T-helper 22 cell (primary cell): ENCODE measurements around the gene MLYCD.

Experiments
- DNase-seq: peaks from one replicate; pipeline ENCODE4 v3.0.0-alpha.2; 2020; ENCODE audit warnings: low read depth

Gene MLYCD

DNA sequence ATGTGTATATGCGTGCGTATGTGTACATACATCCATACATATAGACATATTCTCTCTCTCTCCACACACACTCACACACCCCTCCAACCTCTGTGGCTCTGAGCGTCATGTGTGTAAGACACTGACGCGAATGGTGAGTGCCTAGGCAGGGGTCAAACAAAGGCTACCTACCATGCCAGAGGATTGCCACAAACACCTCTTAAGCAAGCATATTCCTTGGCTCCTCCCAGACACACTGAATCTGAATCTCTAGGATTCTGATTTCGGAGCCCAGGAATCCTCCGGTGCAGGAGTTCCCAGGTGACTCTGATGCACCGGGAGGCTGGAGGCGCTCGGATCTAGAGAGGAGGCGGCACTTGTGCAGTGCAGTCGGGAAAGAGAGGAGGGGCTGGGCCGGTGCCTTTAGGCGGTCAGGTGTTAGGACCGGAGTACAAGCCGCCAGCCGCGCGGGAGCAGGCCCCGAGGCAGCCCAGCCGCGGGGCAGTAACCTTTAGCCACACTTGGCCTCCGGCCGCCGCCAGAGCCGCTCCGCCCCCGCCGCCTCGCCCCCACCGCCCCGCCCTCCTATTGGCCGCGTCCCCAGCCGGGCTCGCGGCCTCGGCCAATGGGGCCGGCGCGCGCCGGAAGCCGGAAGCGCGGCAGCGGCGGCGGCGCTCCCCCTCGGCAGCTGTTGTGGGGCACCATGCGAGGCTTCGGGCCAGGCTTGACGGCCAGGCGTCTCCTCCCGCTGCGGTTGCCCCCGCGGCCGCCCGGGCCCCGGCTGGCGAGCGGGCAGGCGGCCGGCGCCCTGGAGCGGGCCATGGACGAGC, at the start of gene MLYCD:
MLYCD (plus strand) TSS at position 653 of the 809 bp plus-strand sequence; CDS start at position 683, 30 bp downstream.
- peak; percentile 63 for DNase-seq

DNA sequence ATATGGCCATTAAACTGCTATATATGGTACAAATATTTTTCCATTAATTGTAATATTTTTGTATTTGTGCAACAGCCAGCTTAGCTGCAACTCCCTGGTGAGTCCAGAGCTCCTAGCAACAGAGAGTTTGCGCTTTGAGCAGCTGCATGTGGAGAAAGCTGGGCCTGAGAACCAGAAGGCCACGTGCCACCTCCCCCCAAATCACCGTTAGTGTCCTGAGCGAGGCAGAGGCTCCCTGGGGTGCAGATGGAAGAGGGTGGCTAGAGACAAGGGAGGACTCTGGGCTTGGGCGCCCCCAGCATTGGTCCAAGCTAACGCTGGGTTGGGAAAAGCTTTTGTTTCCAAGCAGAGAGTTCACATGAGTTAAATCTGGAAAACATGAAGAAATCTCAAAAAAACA, 49.5 kb upstream of the MLYCD start:
- DNase-seq = no peak

DNA sequence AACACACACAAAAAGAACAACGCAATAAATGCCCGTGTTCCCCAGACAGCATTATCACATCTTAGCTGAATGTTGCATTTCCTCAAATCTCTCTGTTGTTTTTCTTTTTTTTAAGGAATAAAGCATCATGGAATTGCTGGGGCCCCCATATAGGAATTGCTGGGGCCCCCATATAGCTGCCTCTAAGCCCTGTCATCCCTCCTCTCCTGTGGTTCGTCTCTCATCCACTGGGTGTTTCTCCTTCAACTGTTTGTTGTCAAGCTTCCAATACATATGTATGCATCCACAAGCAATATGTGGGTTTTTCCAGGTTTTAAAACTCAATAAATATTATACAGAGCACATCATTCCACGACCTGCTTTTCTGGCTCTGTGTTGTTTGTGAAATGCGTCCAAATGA, 48.0 kb upstream of the MLYCD start:
- DNase-seq = no peak

DNA sequence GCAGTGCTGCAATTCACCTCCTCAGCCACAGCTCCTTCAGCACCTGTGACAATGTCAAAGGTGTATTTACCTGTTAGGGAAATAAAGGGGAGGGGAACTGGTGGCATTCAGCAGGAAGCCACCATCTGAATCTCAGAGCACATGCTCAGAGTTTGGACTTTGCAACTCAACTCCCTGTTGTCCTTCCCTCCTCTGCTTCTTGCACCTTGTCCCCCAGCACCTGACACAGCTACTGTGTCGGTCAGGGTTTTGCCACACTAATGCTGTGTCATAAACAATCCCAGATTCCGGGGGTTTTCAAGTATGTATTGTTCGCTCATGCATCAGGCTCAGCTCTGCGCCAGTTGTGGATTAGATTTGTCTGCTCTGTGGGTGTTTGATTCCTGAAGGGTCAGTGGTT, 47.4 kb upstream of the MLYCD start:
- DNase-seq = no peak

DNA sequence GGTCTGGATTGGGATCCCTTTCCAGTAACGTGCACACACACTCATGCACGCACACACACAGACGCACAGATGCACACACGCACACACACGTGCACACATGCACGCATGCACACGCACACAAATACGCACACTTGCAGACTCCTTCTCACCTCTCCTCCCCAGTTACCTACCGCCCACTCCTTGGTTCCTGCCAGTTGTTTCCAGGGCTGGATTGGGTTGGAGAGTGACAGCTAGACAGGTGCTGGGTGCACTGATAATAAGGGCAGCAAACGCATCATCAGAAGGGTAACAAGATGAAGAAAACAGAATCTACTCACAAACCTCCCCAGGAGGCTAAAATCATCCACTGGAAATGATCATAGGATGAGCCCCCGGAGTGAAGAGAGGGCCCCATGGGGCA, 46.1 kb upstream of the MLYCD start:
- DNase-seq = no peak

DNA sequence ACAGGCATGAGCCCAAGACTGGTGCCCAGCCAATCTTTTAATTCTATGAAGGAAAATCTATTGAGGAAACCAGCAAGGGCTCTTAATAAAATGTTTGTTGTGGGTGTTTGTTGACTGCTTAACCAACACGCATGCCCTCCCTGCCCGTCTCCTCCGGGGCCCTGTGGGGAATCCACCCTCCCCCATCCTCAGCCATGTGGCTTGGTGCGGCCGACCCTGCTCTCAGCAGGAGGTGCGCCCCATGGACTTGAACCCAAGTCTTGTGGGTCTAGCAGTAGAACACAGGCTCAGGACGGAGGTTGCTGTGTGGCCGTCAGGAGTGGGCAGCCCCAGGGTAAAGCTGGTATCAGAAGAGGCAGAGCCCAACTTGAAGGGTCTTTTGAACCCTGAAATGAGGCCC, 45.1 kb upstream of the MLYCD start:
- DNase-seq = no peak

DNA sequence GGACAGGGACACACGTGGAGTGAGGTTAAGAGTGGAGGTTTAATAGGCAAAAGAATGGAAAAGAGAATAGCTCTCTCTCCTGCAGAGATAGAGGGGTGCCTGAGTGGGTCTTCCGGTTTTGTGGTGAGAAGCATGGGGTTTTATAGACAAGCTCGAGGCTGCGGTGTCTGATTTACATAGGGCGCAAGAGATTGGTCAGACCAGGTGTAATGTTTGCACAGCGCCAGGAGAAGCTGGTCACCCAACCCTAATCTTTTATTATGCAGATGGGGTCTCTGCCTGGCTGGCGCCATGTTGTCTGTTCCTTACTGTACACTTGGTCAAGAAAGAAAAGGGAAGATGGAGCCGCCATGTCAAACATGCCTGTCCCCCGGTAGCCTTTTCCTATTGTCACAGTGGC, 44.5 kb upstream of the MLYCD start:
- DNase-seq = no peak

DNA sequence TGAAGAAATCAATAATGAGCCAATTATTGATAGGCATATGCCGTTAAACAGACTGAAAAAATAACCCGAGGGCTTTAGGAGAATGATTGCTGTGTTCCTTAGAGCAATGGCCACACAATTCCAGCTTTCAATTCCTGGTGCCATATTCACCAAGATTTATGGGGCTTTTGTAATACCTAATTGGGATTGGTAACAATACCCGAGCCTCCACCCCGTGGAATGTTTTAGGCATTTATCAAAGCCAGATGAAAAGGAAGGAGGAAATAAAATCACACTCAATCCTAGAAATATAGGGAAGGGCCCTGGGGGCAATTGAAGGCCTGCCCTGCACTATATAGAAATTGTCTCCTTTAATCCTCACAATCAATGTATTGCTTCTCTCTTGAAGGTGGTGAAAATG, 42.1 kb upstream of the MLYCD start:
- no peak for DNase-seq

DNA sequence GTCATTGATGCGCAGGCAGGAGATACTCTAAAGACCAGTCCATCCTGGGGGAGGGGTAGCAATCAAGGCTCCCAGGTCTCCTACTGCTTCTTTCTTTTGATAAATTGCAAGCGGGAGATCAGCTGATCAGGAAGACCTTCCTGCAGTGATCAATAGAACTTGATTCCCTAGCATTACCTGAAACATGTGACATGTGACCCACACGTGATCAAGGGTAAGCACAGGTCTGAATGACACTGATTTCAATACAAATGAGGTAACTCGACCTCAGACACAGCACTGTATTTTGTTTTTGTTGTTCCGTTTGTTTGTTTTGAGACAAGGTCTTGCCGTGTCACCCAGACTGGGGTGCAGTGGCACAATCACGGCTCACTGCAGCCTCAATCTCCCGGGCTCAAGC, 39.6 kb upstream of the MLYCD start:
- DNase-seq = no peak

DNA sequence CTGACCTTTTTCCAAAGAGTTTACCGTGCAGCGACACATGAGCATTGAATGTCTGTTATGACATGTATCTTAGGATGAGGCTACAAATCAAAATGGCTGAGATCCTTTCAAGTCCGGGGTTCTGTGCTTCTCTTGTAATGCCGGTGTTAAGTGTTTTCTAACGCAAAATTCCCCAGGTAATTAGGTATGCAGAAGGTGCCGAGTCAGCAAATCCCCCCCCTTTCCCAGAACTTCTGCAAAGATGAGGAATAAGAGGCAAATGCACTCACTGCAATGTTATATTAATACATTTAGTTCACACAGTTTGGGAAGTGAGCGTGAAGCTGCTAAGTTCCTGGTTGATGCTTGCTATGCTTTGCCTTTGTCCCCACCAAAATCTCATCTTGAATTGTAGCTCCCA, 36.3 kb upstream of the MLYCD start:
- no peak for DNase-seq

DNA sequence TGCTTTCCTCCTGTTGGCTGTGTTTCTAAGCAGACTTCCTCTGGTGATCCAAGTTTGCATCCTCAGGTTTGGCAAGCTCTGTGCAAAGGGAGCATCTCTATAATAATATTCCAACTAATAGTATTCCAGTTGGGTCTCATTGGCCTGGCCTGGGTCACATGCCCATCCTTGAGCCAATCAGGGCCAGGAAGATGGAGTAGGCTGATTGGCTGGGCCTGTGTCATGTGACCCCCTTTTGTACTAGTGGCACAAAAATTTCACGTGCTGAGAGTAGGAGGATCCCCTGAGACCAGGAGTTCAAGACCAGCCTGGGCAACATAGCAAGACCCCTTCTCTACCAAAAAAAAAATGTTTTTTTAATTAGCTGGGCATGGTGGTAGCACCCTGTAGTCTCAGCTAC, 35.2 kb upstream of the MLYCD start:
- DNase-seq = no peak

DNA sequence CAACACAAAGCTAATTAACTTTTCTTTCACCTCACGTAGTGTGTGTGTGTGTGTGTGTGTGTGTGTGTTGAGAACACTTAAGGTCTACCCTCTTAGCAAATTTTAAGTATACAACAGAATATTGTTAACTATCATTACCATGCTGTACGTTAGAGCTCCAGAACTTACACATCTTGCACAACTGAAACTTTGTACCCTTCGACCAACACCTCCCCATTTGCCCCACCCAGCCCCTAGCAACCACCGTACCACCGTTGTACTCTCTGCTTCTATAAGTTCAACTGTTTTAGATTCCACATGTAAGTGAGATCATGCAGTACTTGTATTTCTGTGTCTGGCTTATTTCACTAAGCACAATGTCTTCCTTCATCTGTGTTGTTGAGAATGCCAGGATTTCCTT, 28.1 kb upstream of the MLYCD start:
- no peak for DNase-seq

DNA sequence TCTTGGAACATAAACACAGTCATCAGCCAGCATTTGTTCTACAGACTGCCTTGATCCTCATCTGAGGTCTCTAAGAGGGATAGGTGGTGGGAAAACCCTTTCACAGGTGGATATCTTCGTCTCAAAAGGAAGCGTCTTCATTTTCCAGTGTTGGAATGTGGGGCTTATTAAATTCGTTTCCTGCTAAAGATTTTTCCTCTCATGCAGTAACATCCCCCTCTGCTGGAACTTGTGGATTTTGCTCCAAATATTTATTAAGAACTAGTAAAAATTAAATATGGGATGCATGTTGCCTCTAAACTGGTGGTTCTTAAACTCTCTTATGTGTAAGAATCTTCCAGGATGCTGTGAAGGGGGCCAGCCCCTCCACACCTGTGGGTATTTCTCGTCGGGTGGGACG, 20.1 kb upstream of the MLYCD start:
- no peak for DNase-seq

DNA sequence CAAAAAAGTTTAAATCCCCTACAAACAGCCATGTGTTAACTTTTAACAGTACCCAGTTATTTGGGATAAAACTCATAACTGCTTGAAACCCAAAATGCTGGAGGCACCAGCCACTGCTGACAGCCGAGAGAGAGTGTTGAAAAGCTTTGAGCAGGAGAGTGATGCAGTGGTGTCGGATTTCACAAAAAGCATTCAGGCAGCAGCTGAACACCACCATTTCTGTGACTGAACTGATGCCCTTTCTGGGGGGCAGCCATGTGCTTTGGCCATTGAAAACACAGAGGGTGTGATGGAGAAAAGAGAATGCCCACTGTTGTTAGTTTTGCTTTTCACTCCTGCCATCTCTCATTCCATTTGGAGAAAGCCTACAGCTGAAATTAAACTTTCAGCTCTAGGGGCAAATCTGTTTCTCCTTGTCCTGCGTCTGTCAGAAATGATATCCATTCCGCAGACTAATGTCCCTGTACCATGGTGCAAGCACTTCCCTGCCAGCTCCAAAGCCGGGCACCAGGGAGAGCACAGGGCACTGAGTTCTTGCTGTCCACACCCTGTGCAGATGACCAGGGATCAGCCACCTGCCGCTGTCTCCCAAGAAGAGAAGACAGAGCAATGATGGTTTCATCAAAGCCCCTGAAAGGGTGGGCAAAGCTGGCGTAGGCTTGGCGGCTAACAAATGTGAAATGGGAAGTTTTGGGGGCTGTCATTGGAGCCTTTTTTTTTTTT, 16.6 kb upstream of the MLYCD start:
- no peak for DNase-seq

DNA sequence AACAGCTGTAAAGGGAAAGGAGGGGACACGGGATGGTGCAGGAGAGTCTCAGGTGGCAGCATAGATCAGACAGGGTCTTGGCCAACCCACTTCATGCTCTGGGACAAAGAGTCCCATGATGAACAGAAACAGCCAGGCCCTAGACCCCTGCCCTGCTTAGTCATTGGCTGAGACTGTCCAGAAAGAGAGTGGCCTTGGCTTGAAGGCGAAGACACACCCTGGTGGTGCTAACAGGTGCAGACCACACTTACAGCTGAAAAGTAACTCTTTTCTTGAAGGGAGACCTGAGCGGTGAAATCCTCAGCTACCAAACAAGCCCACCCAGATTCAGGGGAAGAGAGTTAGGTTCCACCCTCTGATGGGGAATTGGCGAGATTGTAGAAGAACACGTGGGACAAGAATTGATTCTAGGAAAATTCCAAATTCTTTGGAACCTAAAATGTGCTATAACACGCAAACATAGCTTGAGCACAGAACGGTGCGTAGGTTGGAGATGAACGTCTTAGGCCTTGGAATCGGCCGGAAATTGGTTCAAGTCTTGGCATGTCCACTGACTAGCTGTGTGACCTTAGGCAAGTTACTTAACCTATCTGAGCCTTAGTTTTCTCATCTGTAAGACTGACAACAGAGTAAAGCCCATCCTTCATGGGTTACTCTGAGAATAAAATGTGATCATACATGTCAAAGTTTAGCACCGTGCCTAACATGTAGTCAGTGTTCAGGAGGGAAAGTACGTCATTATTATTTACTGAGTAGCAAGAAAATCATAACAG, 12.5 kb upstream of the MLYCD start:
- no peak for DNase-seq

DNA sequence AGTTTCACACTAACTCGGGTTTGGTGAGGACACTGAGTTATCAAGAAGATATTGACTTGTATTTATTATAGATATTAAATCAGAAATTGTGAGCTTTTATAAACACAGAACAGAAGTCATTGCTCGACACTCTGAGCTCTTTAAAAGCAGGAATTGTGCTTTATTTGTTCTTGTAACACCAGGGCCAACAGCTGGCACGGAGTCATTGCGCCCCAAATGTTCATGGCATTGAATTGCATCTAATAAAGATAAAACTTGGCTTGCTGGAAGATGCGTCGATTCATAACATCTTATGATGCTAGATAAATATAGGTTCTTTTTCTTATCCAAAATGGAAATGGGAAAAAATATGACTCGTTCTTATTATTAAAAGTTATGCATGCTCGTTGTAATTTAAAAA, 11.8 kb upstream of the MLYCD start:
- DNase-seq = no peak

DNA sequence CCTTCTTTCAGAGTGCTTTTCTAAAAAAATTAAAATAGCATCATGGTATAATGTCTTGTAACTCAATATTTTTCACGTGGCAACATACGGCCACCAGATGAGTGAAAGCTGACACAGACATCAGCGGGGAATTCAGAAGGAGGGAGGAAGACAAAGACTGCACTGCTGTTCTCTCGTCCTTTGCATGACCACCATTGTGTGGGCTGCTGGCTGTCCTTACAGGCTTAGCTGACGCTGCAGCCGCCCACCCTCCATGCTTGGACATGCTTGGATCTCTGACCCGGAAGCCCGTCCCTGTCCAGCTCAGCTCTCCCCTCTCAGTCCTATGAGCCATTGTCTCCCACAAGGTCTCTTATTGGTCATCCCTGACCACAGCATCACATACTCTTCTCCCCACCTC, 11.4 kb upstream of the MLYCD start:
- no peak for DNase-seq

DNA sequence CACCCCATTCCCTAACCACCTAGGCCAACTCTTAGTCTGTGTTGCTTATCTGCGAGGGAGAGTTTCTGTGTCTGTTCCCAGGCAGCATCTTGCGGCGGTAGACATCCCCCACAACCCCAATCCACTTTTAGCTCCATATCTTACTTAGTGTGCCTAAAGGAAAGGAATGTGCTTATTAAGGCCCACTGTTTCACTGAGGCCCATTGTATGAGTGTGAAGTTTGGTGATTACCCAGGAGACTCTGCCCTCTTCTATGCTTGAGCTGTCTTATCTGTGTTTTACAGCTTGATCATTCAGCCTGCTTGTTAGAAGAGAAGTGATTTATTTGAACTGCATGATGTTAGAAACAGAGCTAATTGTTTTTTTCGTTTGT, 10.3 kb upstream of the MLYCD start:
- no peak for DNase-seq

DNA sequence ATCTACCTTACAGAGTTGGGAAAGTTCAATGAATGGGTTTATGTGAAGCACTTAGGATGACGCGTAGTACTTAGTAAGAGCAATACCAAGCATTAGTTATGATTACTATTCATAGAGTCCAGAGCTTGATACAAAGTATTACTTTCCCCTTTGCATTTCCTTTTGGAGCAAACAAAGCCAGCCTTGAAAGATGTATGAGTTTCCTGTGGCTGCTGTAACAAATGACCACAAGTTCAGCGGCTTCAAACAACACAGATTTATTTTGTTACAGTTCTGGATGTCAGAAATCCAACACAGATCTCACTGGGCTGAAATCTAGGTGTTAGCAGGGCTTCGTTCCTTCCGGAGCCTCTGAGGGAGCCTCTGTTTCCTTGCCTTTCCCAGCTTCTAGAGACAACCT, 8.6 kb upstream of the MLYCD start:
- no peak for DNase-seq

DNA sequence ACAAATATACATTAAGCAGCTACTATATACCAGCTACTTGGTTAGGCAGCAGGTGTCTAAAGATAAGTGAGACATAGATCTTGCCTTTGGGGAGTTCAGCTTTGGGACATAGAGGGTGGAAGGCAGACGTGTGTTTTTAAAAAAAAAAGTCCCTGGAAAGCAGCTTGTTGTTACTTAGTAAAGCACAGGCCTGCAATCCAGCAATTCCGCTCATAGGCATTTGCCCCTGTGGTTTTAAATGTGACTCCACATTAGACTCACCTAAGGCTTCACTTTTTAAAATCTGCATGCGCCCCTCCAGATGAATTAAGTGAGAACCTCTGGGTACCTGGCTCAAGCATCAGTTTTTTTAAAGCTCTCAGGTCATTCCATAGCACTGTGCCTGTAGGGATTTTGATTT, 7.2 kb upstream of the MLYCD start:
- no peak for DNase-seq

DNA sequence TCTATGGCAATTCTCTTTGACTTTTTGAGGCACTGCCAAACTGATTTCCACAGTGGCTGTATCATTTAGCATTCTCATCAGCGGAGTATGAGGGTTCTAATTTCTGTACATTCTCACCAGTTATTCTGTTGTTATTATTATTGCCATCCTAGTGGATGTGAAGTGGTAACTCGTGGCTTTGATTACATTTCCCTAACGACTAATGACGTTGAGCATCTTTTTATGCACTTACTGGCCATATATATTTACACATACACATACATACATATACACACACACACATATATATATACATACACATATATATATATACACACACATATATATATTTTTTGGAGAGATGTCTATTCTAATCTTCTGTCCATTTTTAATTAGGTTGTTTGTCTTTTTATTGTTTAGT, 3.7 kb upstream of the MLYCD start:
- no peak for DNase-seq

DNA sequence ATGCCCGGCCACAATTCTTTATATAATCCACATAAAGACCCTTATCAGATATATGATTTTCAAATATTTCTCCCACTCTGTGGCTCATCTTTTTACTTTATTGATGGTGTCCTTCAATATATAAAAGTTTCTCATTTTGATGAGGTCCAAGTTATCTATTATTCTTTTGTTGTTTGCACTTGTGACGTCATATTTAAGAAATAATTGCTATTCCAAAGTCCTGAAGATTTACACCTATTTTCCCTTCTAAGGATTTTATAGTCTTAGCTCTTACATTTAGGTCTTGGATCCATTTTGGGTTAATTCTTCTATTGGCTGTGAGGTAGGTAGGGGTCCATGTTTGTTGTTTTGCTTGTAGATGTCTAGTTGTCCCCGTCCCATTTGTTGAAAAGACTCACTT, 3.0 kb upstream of the MLYCD start:
- no peak for DNase-seq

DNA sequence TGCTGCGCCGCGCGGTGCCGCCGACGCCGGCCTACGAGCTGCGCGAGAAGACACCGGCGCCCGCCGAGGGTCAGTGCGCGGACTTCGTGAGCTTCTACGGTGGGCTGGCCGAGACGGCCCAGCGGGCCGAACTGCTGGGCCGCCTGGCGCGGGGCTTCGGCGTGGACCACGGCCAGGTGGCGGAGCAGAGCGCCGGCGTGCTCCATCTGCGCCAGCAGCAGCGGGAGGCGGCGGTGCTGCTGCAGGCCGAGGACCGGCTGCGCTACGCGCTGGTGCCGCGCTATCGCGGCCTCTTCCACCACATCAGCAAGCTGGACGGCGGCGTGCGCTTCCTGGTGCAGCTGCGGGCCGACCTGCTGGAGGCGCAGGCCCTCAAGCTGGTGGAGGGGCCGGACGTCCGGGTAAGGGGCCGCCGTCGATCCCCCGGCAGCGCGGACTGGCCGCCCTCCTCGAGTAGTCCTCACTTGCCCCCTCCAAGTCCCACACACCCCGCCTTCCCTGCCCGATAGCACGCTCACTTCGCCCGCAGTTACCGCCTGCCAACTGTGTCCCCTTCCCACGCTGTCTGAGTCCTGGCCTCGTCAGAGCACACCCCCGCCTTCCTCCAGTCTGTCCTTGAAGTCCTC, 470 bp downstream of the MLYCD start:
- peak; percentile 17 for DNase-seq
